Fibroblast of lung (primary cell): ENCODE results near the gene RASSF4. TPM values are rescaled to one million over a fixed set of nuclear protein-coding genes. Genes with fewer than 3 reads are reported as not detected.

ENCODE experiments used
- DNase-seq, 2 donors: peaks; one replicate each; pipeline versions ENCODE4 v3.0.0 to v3.0.0-alpha.2; 2010; ENCODE audit warnings: low read depth in 2 of 2
- H2AFZ ChIP-seq: 2 replicates; pipeline ENCODE4 v1.5.1; 2012; ENCODE audit warnings: low read length, control low read depth, inconsistent platforms
- H3K27ac ChIP-seq: 2 replicates; pipeline ENCODE4 v1.5.1; 2011; ENCODE audit warnings: low read length, control low read depth; ENCODE audit not compliant: insufficient read depth
- H3K27me3 ChIP-seq: 2 replicates; pipeline ENCODE4 v1.5.1; 2011; ENCODE audit warnings: mild to moderate bottlenecking, low read length; ENCODE audit not compliant: control insufficient read depth, insufficient read depth
- H3K36me3 ChIP-seq: 2 replicates; pipeline ENCODE4 v1.5.1; 2011; ENCODE audit warnings: low read length; ENCODE audit not compliant: control insufficient read depth, insufficient read depth
- H3K4me1 ChIP-seq: 2 replicates; pipeline ENCODE4 v1.5.1; 2011; ENCODE audit warnings: low read length; ENCODE audit not compliant: control insufficient read depth, insufficient read depth; ENCODE audit errors: extremely low read depth
- H3K4me2 ChIP-seq: 2 replicates; pipeline ENCODE4 v1.5.1; 2011; ENCODE audit warnings: low read length, control low read depth; ENCODE audit not compliant: insufficient read depth; ENCODE audit errors: extremely low read depth
- H3K4me3 ChIP-seq, 4 experiments: fragments of 200-600 bp in 1 of 4; sonication (generic) in 1 of 4; replicated peaks in 1 of 4; 2 replicates each; pipeline ENCODE4 v1.5.1; 2011 to 2016; ENCODE audit warnings: low read length in 4 of 4, low read depth in 3 of 4, mild to moderate bottlenecking in 3 of 4, control low read depth in 2 of 4, inconsistent platforms in 1 of 4, mixed read lengths in 1 of 4; ENCODE audit not compliant: insufficient read depth in 1 of 4; ENCODE audit errors: control extremely low read depth in 1 of 4
- H3K79me2 ChIP-seq: 2 replicates; pipeline ENCODE4 v1.5.1; 2012; ENCODE audit warnings: mild to moderate bottlenecking, low read length, inconsistent platforms; ENCODE audit not compliant: control insufficient read depth, insufficient read depth
- H3K9ac ChIP-seq: 2 replicates; pipeline ENCODE4 v1.5.1; 2011; ENCODE audit warnings: mild to moderate bottlenecking, low read length, control low read depth; ENCODE audit not compliant: insufficient read depth
- H3K9me3 ChIP-seq: 2 replicates; pipeline ENCODE4 v1.5.1; 2012; ENCODE audit warnings: low read depth, low read length; ENCODE audit not compliant: control insufficient read depth, insufficient read depth
- H4K20me1 ChIP-seq: 2 replicates; pipeline ENCODE4 v1.5.1; 2011; ENCODE audit warnings: low read length; ENCODE audit not compliant: control insufficient read depth, insufficient read depth; ENCODE audit errors: extremely low read depth
- CTCF ChIP-seq, 2 donors: IDR thresholded peaks in 1 of 2; conservative IDR thresholded peaks in 1 of 2; 1 replicate in 1 of 2; 2 replicates in 1 of 2; pipeline ENCODE4 v1.5.1; 2011 to 2012; ENCODE audit warnings: low read length in 2 of 2, control low read depth in 1 of 2, inconsistent platforms in 1 of 2, low read depth in 1 of 2, mild to moderate bottlenecking in 1 of 2
- EZH2 ChIP-seq: IDR thresholded peaks from 2 replicates; pipeline ENCODE4 v1.5.1; 2012; ENCODE audit warnings: low read length, control low read depth, mild to moderate bottlenecking; ENCODE audit errors: missing control alignments
- polyA plus RNA-seq, 2 donors: library from polyadenylated mRNA; depleted of rRNA in 1 of 2; stranded (reverse) in 1 of 2; unstranded in 1 of 2; fragments of >200 nt; gene quantifications; 2 replicates each; pipeline ENCODE4 v1.2.1, GENCODE V29; 2011 to 2012; ENCODE audit warnings: missing spikeins in 1 of 2
- total RNA-seq: library from RNA; depleted of rRNA; stranded (reverse); fragments of >200 nt; gene quantifications from 2 replicates; pipeline ENCODE4 v1.2.1, GENCODE V29; 2014

Gene RASSF4
- total and polyA plus RNA-seq, 2 donors (not counting 1 experiment from before 2014, with no cell fraction given): 6.4 to 11.4 TPM

DNA sequence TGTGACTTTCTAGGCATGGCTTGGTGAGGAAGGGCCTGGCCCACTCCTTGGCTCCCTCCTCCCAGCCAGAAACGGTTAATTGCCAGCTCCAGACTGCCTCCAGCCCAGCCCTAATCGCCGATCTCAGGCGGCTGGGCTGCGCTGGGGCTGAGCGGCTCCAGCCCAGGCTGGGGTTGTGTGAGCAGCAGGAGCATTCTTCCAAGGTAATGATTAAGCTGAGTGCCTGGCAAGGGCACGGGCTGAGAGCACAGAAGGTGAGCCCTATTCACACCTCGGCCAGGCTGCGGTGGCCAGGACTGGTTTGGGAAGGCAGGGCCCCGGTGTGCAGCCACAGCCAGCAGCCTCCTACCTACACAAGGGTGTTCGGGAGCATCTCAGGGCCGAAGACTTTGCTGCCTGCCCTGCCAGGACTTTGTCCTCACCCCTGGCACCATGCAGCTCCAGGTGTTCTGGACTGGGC is 48.5 kb upstream of the RASSF4 start, which contains the start of gene TMEM72:
TMEM72 (plus strand) TSS at position 257 of the 460 bp plus-strand sequence; CDS start at position 433, 176 bp downstream.
- H3K27ac ChIP-seq: no peak within 1 kb of the TSS
- no peak within 1 kb of the TSS for H2AFZ ChIP-seq
- no peaks in the 10 kb centered on the region for H3K9me3 ChIP-seq
- no peak for DNase-seq
- peaks cover 19% of the 10 kb centered on the region for H3K27me3 ChIP-seq
- no peak within 1 kb of the TSS for H3K4me2 ChIP-seq
- no peak for TF ChIP-seq CTCF (conservative IDR thresholded peaks at IDR 0.05 in 1 of 2, IDR thresholded peaks at IDR 0.05 in 1 of 2; ENCODE audit: low read depth in 1 of 2, low read length in 2 of 2)
- TF ChIP-seq EZH2: no peak
- H3K4me3 ChIP-seq: no peak within 1 kb of the TSS
- H4K20me1 ChIP-seq: no peaks in the 10 kb centered on the region
- H3K4me1 ChIP-seq: no peaks in the 10 kb centered on the region
- no peaks in the 10 kb centered on the region for H3K79me2 ChIP-seq
- H3K9ac ChIP-seq: no peak within 1 kb of the TSS
- H3K36me3 ChIP-seq: no peaks in the 10 kb centered on the region

DNA sequence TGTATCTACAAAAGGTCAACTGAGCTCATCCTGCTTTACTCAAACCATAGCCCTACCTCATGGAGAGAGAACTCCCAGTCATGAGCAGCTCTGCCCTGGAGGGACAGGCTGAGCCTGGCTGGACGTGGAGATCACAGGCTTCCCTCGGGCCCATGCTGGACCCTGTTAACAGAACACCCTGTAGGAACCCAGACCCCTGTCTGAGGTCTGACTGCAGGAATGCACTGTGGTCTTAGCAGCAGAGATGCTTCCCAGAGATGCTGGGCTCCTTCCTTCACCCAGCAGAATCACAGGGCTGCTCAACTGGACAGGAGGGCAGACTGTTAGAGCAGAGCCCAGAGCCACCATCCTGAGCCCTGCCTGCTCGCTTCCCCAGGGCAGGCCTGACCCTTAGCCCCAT is 47.7 kb upstream of the RASSF4 start:
- no peak for TF ChIP-seq CTCF (conservative IDR thresholded peaks at IDR 0.05 in 1 of 2, IDR thresholded peaks at IDR 0.05 in 1 of 2; ENCODE audit: low read depth in 1 of 2, low read length in 2 of 2)
- TF ChIP-seq EZH2: no peak

GRCh38 chr10:44913350-44914081 is 46.1 kb upstream of the RASSF4 start:
- Histone ChIP-seq H4K20me1 (no peaks in the 10 kb centered on the region), H3K36me3 (no peaks in the 10 kb centered on the region)

More for the DNA sequence above, 47.7 kb upstream of the RASSF4 start:
- Histone ChIP-seq H3K79me2 (no peaks in the 10 kb centered on the region), H3K4me1 (no peaks in the 10 kb centered on the region), H3K4me3 (no peak overlapping the region), H3K9me3 (no peaks in the 10 kb centered on the region), H3K4me2 (no peak overlapping the region), H3K9ac (no peak overlapping the region), H4K20me1 (no peaks in the 10 kb centered on the region), H3K27me3 (peaks cover 17% of the 10 kb centered on the region), H3K36me3 (no peaks in the 10 kb centered on the region), H3K27ac (no peak overlapping the region), H2AFZ (no peak overlapping the region)
- DNase-seq: no peak

More at GRCh38 chr10:44913350-44914081, 46.1 kb upstream of the RASSF4 start:
- H3K9me3 ChIP-seq: no peaks in the 10 kb centered on the region
- TF ChIP-seq EZH2: no peak
- TF ChIP-seq CTCF (conservative IDR thresholded peaks at IDR 0.05 in 1 of 2, IDR thresholded peaks at IDR 0.05 in 1 of 2; ENCODE audit: low read depth in 1 of 2, low read length in 2 of 2): no peak
- no peak overlapping the region for H3K9ac ChIP-seq
- H3K4me3 ChIP-seq: no peak overlapping the region
- no peak overlapping the region for H3K4me2 ChIP-seq
- DNase-seq: no peak
- no peaks in the 10 kb centered on the region for H3K4me1 ChIP-seq
- H2AFZ ChIP-seq: no peak overlapping the region
- peaks cover 16% of the 10 kb centered on the region for H3K27me3 ChIP-seq
- no peak overlapping the region for H3K27ac ChIP-seq
- H3K79me2 ChIP-seq: no peaks in the 10 kb centered on the region
